HepG2 (cell line): ENCODE data around the gene RARG. TPM values are rescaled to one million over a fixed set of nuclear protein-coding genes. Genes with fewer than 3 reads are reported as not detected.

Experiments used
- ATAC-seq: fragments of 200-7000 bp; cut with Tn5 transposase; 3 replicates; pipeline ENCODE4 v1.9.1; 2020; ENCODE audit warnings: mild to moderate bottlenecking, moderate library complexity
- BruUV-seq: library from RNA; stranded (reverse); fragments of 400-500 nt; replicated peaks from 2 replicates; lab custom pipeline; 2021; lab: Mats Ljungman, UMichigan
- CTCF ChIA-PET: fragments of 300-600 bp; formaldehyde crosslinking; extraction: SDS; loops from one replicate; lab custom pipeline; 2021; ENCODE audit warnings: low total read pairs, inconsistent platforms, low intra/inter-chr PET ratio; lab: Yijun Ruan, JAX
- POLR2A ChIA-PET: fragments of 350-600 bp; sonication (Branson Sonifier 250); formaldehyde crosslinking; loops from one replicate; lab custom pipeline; 2020; ENCODE audit warnings: antibody characterized with exemption, inconsistent platforms; lab: Yijun Ruan, JAX
- DNase-seq: peaks from one replicate; pipeline ENCODE4 v3.0.0-alpha.2; 2015; ENCODE audit warnings: low spot score
- FAIRE-seq: peaks from 3 replicates; lab custom pipeline; 2011; peaks lifted over from hg19 to GRCh38; lab: Jason Lieb, UNC
- H2AFZ ChIP-seq: one replicate; pipeline ENCODE4 v1.6.1; 2011; ENCODE audit warnings: low read length, inconsistent platforms
- H3K27ac ChIP-seq: fragments of 300-600 bp; 3 replicates; pipeline ENCODE4 v1.8.0; 2011; ENCODE audit warnings: mixed run types, mild to moderate bottlenecking, mixed read lengths, low read length, inconsistent platforms; ENCODE audit not compliant: insufficient read depth; ENCODE audit errors: extremely low read length
- H3K27me3 ChIP-seq, 2 experiments: fragments of 200-600 bp in 1 of 2; 2 replicates in 1 of 2; 3 replicates in 1 of 2; pipeline versions ENCODE4 v1.6.0 to v1.8.0; 2011; ENCODE audit warnings: low read length in 2 of 2, mild to moderate bottlenecking in 2 of 2, moderate library complexity in 2 of 2, inconsistent platforms in 1 of 2; ENCODE audit not compliant: insufficient read depth in 2 of 2, control insufficient read depth in 1 of 2
- H3K36me3 ChIP-seq, 2 experiments: fragments of 200-600 bp in 1 of 2; replicated peaks in 1 of 2; 2 replicates in 1 of 2; 3 replicates in 1 of 2; pipeline versions ENCODE4 v1.5.1 to v1.8.0; 2011; ENCODE audit warnings: low read length in 2 of 2, inconsistent platforms in 1 of 2; ENCODE audit not compliant: insufficient read depth in 2 of 2, control insufficient read depth in 1 of 2
- H3K4me1 ChIP-seq: 2 replicates; pipeline ENCODE4 v1.5.1; 2012; ENCODE audit warnings: low read length, inconsistent platforms; ENCODE audit not compliant: insufficient read depth
- H3K4me2 ChIP-seq: 2 replicates; pipeline ENCODE4 v1.6.0; 2011; ENCODE audit warnings: low read depth, low read length, inconsistent platforms
- H3K4me3 ChIP-seq, 3 experiments: fragments of 200-600 bp in 1 of 3; sonication (generic), shearing (Covaris generic) in 1 of 3; replicated peaks in 1 of 3; 2 replicates each; pipeline ENCODE4 v1.5.1; 2011 to 2016; ENCODE audit warnings: low read length in 3 of 3, inconsistent platforms in 2 of 3, low read depth in 2 of 3, mild to moderate bottlenecking in 2 of 3, control low read depth in 1 of 3, mixed read lengths in 1 of 3; ENCODE audit not compliant: insufficient read depth in 1 of 3
- H3K79me2 ChIP-seq: one replicate; pipeline ENCODE4 v1.6.1; 2011; ENCODE audit warnings: low read length, inconsistent platforms; ENCODE audit not compliant: insufficient read depth
- H3K9ac ChIP-seq: 2 replicates; pipeline ENCODE4 v1.6.0; 2011; ENCODE audit warnings: mild to moderate bottlenecking, low read depth, low read length, inconsistent platforms; ENCODE audit not compliant: insufficient read depth
- H3K9me3 ChIP-seq: 2 replicates; pipeline ENCODE4 v1.5.1; 2012; ENCODE audit warnings: mild to moderate bottlenecking, low read length
- H4K20me1 ChIP-seq: 2 replicates; pipeline ENCODE4 v1.6.0; 2011; ENCODE audit warnings: inconsistent platforms, mild to moderate bottlenecking, low read length, moderate library complexity; ENCODE audit not compliant: insufficient read depth
- AHR ChIP-seq: IDR thresholded peaks from 2 replicates; pipeline ENCODE4 v1.6.1; 2018; ENCODE audit warnings: missing genetic modification reagents, missing compliant biosample characterization
- ISL2 ChIP-seq: sonication (generic); formaldehyde crosslinking; IDR thresholded peaks from 2 replicates; pipeline ENCODE4 v1.5.0; 2020; ENCODE audit warnings: missing genetic modification reagents
- MEIS1 ChIP-seq: sonication (generic); formaldehyde crosslinking; IDR thresholded peaks from 2 replicates; pipeline ENCODE4 v1.9.0; 2021; ENCODE audit warnings: mild to moderate bottlenecking, missing genetic modification reagents, moderate library complexity, borderline replicate concordance
- PLRG1 ChIP-seq: fragments of 450-650 bp; conservative IDR thresholded peaks from 2 replicates; pipeline ENCODE4 v1.6.1; 2016
- ZNF850 ChIP-seq: sonication (generic); formaldehyde crosslinking; conservative IDR thresholded peaks from 2 replicates; pipeline ENCODE4 v1.9.0; 2021; ENCODE audit warnings: mild to moderate bottlenecking, missing genetic modification reagents
- WGBS: methylation state at CpG from one replicate; pipeline ENCODE4 v1.1.6; 2017; ENCODE audit warnings: low lambda C conversion rate; 5-methylcytosine and 5-hydroxymethylcytosine counted together
- in situ Hi-C: cut with HindIII; loops from 2 replicates; pipeline ENCODE4 v1.10.0; 2017; ENCODE audit warnings: low pct_unique_long_range_greater_than_20kb; ENCODE audit not compliant: extremely low pct_ligation_motif_present
- intact Hi-C: fragments of 100-400 bp; cut with micrococcal nuclease; formaldehyde crosslinking; loops from one replicate; pipeline ENCODE4 v1.10.0; 2022; ENCODE audit not compliant: unreplicated experiment
- polyA plus RNA-seq, 8 experiments: library from polyadenylated mRNA; depleted of rRNA in 3 of 8; stranded (reverse) in 7 of 8; unstranded in 1 of 8; fragments of >200 nt; fragmentation: Illumina TruSeq in 4 of 8; extraction: Trizol in 4 of 8; gene quantifications; 2 replicates each; pipeline versions ENCODE4 v1.2.1 to v1.2.3, GENCODE V29; 2011 to 2016; ENCODE audit warnings: low read depth in 4 of 8, missing spikeins in 1 of 8, mixed read lengths in 1 of 8; ENCODE audit not compliant: insufficient read depth in 1 of 8
- total RNA-seq, 5 experiments: library from RNA; depleted of rRNA; stranded (reverse); fragments of >200 nt; fragmentation: Illumina TruSeq; extraction: Trizol; gene quantifications; 2 replicates each; pipeline ENCODE4 v1.2.3, GENCODE V29; 2016; ENCODE audit warnings: low read depth in 1 of 5
- TF ChIP-seq, protein P1 (sequence below): sonication (generic); formaldehyde crosslinking; IDR thresholded peaks from 2 replicates; pipeline ENCODE4 v1.8.0; 2022; ENCODE audit warnings: low read depth, missing genetic modification reagents

RARG gene
- total and polyA plus RNA-seq, 2 of the 13 experiments (the other 11 are each of a cell fraction or from before 2014, with no cell fraction given): 0.77 to 1.5 TPM

DNA sequence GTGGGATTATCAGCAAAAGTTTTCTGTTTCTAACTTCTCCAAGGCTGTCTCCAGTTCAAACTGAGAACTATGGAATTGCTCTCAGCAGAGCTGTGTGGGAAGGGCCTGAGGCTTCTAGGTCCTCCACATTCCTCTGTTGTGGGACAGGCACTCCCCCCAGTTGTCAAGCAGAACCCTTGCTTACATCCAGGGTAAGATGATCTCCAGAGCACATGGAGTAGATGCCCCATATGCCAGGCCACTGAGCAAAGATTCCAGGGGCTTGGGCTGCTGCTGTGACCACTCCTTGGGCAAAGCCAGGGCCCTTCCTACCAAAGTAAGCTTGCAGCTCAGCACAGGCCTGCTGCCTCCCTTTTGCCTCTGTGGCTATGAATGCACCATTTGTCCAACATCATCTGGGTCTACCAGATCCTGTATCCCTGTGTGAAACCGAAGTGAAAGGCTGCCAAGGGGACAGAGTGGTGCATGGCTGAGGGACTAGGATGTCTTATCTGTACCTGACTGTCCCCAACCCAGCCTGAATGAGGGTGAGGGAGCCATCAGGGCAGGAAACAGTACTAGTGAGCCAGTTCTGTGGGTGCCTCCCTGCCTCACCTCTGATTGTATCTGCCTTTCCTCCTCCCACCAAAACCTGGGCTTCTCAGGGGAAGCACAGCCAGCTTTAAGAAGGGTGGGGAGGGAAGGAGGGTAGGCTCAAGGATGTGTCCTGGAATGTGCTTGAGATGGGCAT is 23.0 kb upstream of the RARG start:
- no peak for TF ChIP-seq ISL2 (CRISPR knock-in tag)
- TF ChIP-seq, protein P1, sequence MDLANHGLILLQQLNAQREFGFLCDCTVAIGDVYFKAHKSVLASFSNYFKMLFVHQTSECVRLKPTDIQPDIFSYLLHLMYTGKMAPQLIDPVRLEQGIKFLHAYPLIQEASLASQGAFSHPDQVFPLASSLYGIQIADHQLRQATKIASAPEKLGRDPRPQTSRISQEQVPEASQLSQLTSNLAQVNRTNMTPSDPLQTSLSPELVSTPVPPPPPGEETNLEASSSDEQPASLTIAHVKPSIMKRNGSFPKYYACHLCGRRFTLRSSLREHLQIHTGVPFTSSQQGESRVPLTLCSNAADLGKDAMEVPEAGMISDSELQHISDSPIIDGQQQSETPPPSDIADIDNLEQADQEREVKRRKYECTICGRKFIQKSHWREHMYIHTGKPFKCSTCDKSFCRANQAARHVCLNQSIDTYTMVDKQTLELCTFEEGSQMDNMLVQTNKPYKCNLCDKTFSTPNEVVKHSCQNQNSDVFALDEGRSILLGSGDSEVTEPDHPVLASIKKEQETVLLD: no peak
- no peak for TF ChIP-seq PLRG1
- TF ChIP-seq MEIS1 (CRISPR knock-in tag): no peak
- no peak for TF ChIP-seq ZNF850 (CRISPR knock-in tag)
- no peak for TF ChIP-seq AHR (CRISPR knock-in tag)
- no peak overlapping the region for H3K4me2 ChIP-seq
- peaks cover 13% of the 10 kb centered on the region for H3K79me2 ChIP-seq
- BruUV-seq: no TSS peak
- peaks cover 30% of the 10 kb centered on the region for H3K4me1 ChIP-seq
- intact Hi-C loops: loop anchor here (5.0 kb wide), 1 partner anchor 43 kb away; no protein-coding TSS in a partner anchor
- POLR2A ChIA-PET: interaction anchor here (1.0 kb wide), 1 partner anchor 13 kb away, joined by 4 read pairs; no protein-coding TSS in a partner anchor
- no peaks in the 10 kb centered on the region for H3K9me3 ChIP-seq
- DNase-seq (no peak), ATAC-seq (no peak), FAIRE-seq (no peak)
- H4K20me1 ChIP-seq: no peaks in the 10 kb centered on the region
- peaks cover 0 to 5% of the 10 kb centered on the region in 2 experiments; a peak in 2 of 5 replicates for H3K36me3 ChIP-seq
- CTCF ChIA-PET: no interaction called here
- no peak overlapping the region for H3K4me3 ChIP-seq
- H3K27ac ChIP-seq: no peak overlapping the region
- no peak overlapping the region for H3K9ac ChIP-seq
- no CpG with 5 or more reads among the region's 1 CpG for WGBS
- no peak overlapping the region for H2AFZ ChIP-seq
- in situ Hi-C loops: no loop called here
- no peaks in the 10 kb centered on the region for H3K27me3 ChIP-seq
